PC-3 (cell line): ENCODE results near the gene C2CD4A. TPM values are rescaled to one million over a fixed set of nuclear protein-coding genes. Genes with fewer than 3 reads are reported as not detected.

Experiments
- total RNA-seq: library from RNA; depleted of rRNA; stranded (reverse); fragments of >200 nt; gene quantifications from 2 replicates; pipeline ENCODE4 v1.2.3, GENCODE V29; 2014; rRNA removed

C2CD4A gene
- total RNA-seq, 1 experiment from 2014 or later: 0.11 TPM

Other genes starting within 250 kb of the C2CD4A start
- gene VPS13C, start 6.5 kb upstream of the C2CD4A start, total RNA-seq: 11.3 and 11.4 TPM in 2 replicates
- not detected in 2 replicates for gene C2CD4B, start 98.3 kb downstream of the C2CD4A start, total RNA-seq